GM21717 (cell line): Measurements from ENCODE around the gene BCAR1.
A peak's percentile ranks its signal among the peaks of the same experiment; 100 is the strongest.
"Not testable (repeated sequence)": the region's sequence is repeated elsewhere in the genome, so short reads cannot be mapped to it uniquely, and the experiment has no call there.

Experiments used
- ATAC-seq: cut with Tn5 transposase; IDR thresholded peaks from one replicate; pipeline ENCODE4 v1.9.1; 2021; ENCODE audit warnings: mild to moderate bottlenecking, moderate library complexity; ENCODE audit not compliant: unreplicated experiment

Gene BCAR1

DNA sequence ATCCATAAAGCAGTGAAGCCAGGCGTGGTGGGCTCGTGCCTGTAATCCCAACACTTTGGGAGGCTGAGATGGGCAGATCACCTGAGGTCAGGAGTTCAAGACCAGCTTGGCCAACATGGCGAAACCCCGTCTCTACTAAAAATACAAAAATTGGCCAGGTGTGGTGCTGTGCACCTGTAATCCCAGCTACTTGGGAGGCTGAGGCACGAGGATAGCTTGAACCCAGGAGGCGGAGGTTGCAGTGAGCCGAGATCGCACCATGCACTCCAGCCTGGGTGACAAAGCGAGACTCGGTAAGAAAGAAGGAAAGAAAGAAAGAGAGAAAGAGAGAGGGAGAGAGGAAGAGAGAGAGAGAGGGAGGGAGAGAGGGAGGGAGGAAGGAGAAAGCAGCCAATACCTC is 21.2 kb upstream of the BCAR1 start:
- ATAC-seq, result not testable (repeated sequence)

DNA sequence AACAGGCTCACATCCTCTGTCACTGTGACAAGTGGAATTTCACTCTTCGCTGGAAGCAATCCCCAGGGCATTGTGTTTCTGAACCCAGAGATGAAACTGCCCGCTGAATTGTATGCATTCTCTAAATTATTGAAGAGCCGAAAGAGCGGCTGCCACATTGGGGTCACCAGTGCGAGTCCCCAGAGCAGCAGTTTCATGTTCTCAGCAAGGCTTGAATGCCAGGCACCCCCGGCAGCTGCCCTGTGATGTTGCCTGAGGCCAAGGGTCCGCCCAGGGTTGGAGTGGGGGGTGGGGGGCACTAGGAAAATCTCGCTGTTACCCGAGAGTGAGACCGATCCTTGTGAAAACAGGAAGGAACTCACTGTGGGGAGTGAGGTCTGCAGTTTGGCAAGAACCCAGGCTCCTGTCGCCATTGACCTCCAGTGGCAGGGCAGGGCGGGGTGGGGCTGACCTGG is 20.7 kb upstream of the BCAR1 start:
- no peak for ATAC-seq

DNA sequence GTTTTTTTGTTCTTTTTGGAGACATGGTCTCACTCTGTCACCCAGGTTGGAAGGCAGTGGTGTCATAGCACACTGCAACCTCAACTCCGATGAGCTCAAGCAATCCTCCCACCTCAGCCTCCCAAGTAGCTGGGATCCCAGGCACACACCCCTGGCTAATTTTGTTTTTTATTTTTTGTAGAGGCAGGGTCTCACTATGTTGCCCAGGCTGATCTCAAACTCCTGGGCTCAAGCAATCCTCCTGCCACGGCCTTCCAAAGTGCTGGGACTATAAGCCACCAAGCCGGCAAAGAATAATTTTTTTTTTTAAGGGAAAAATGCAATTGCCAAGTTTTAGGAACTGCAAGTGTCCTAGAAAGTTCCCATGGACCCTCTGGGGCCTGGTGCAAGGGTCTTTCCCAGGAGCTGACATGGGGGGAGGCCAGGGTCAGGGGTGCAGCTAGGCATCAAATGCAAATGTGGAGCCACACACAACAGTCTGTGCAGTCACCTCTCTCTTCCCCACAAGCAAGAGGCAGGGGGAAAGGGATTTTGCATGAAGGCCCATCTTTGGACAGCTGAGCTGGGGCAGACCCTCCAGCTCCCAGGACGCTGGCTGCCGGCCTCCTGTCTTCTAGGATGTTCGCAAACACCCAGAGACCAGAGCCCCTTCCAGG is 20.1 kb upstream of the BCAR1 start:
- ATAC-seq, result no peak

DNA sequence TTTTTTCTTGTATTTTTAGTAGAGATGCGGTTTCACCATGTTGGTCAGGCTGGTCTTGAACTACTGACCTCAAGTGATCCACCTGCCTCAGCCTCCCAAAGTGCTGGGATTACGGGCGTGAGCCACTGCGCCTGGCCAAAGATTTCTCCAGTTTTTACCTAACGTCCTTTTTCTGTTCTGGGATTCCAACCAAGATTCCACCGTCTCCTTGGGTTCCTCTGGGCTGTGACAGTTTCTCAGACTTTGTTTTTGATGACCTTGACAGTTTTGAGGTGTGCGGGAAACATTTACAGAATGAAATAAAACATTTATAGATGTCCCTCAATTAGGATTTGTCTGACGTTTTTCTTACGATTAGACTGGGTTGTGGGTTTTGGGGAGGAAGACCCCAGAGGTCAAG is 17.9 kb upstream of the BCAR1 start:
- not testable (repeated sequence) for ATAC-seq

DNA sequence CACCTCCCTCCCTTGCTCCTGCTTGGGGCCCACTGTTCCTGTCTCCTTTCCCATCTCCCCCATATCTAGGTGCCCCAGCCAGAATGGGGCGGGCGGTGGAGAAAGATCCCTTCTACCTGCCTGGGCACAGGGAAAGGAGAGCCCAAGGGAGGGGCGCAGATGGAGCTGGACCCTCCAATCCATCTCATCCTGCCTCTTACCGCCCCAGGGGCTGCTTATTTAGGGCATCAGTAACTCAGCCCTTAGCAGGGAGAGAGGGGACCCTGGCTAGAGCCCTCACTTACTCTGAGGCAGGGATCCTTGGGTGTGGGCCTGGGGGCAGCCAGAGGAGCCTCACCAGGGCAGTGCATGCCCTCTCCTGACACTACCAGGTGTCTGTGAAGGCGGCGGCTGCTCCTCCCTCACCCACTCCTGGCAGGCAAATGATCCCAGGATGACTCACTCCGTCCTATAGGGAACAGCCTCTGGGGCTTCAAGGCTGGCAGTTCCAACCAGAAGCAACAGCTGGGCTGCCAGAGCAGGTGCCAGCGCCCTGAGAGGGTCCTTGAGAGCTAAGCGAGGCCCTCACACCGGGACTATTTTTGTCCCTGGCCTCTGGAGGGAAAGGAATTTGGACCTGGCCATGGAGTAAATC is 16.3 kb upstream of the BCAR1 start:
- ATAC-seq, result no peak

DNA sequence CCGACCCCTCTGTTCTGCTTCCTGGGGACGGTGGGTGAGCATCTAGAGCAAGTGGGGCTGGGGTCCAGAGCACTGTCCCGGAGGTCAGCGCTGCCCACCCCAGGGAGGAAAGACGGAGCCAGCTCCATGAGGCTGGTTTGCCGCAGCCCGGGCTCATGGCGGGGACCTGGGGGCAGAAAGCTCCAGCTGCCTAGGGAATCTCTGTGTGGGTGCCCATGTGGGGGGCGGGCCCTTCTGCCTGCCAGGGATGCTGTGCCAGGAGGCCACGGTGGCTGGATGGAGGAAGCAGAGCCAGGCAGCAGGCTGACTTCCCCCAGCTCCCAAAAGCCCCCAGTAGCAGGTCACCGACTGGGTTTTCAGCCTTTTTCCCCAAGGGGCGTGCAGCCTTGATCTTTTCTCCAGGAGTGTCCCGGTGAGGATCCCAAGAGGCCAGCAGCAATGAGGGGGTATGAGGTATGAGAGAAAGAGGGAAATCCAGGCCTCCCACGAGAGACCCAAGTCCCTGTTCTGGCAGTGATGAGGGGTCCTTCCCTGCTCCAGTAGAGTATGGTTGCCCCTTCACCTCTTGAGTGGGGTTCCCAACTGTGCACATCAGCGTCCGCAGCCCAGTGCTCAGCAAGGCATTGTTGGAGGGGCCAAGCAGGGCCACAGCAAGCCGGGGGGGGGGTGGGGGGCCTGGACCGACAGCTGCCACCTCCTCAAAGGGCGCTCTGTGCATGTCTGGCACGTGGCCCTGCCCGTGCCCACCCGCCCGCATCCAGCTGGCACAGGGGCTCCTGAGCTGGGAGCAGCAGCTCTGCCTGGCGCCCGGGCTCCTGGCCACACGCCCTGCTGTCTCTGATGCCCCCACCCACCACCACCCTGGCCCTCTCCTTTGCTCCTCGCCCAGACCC is 15.6 kb upstream of the BCAR1 start:
- ATAC-seq, result no peak

DNA sequence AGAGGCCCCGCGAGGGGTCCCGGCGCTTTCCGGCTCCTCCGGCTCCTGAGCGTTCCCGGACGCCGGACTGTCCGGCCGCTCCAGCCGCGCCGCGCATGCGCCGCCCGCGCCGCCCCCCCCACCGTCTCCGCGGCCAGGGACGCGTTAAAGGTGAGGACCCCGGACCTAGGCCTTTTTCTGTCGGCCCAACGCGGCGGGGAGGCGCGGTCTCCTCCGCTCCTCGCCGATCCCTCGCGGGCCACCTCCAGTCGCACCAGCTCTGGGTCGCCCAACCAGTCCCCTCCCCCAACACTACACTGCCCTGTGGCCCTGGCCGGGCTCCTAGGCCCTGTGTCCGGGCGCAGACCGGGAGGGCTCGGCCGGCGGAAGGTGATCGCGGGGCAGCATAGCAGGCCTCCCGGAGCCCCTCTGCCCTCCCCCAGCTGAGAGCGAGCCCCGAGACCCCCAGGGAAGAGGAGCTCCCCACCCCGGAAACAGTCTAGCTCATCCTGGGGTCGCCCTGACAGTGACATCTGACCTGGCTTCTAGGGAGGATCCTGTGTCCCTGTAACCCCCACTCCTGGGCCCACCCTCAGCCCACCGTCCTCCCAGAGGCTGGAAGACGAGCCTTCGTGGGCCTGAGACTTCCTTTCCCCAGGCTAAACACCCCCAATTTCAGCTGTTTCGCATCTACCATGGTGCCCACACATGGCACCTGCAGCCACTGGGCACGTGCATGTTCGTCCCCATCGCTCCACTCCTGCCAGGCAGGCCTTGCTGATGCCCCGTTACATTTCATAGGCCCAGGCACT is 14.7 kb upstream of the BCAR1 start:
- peak; percentile 69 for ATAC-seq

DNA sequence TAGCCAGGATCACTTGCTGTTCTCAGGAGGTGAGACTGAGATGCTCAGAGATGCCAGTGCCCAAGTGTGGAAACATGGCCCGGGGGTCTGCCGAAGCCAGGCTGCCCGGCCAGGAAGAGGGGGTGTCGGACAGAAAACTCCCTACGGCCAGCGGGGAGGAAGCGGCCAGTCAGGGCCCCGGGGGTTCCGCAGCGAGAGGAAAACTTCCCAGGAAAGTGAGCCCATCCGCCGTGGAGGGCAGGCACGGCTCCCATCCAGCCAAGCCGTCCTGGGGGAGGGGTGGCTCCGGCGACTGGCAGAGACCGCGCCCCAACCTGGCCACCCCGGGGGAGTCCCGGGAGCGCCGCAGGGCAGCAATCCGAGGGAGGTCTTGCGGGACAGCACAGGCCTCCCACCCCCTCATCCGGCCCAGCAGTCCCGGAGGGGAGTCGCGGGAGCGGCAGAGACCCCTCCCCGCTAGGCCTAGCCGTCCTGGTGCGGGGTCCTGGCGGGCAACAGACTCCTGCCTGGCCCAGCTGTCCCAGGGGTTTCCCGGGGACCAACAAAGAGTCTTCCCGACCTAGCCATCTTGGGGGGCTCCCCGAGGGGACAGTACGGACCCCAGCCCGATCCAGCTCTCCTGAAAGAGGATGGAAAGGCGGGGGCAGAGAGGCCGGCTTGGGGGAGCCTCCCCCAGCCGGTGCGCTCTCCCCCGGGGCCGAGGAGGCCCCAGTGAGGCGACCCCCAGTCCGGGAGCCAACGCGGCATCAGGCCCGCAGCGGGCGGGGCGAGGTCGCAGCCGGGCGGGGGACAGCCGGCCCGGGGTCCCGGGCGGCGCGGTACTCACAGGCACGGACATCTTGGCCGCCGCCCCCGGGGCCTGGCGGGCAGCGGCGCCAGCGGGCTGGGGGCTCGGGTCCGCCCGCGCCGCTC is 13.8 kb upstream of the BCAR1 start:
- peak; percentile 23 for ATAC-seq

DNA sequence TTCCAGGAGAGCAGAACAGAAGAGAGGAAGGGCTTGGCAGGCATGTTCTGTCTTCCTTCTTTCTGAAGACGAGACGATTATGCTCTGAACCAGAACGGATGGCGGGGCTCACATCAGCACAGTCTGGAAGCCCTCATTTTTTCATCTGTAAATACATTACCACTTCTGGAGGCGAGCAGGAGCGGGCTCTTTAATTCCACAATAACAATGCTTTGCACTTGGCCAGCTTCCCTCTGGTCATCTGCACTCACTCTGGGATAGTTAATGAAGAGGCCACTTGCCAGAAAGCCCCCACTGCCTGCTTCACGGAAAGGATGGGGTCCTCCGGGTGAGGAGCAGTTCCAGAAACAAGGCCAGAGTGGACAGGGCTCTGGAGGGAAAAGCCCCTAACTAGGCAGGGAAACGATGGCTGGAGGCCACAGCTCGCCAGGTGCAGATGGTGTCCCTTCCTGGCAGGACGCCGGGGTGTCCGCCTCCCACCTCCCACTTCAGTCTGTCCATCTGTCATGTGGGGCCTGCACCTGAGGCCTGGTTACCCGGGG is 13.1 kb upstream of the BCAR1 start:
- ATAC-seq, result no peak

DNA sequence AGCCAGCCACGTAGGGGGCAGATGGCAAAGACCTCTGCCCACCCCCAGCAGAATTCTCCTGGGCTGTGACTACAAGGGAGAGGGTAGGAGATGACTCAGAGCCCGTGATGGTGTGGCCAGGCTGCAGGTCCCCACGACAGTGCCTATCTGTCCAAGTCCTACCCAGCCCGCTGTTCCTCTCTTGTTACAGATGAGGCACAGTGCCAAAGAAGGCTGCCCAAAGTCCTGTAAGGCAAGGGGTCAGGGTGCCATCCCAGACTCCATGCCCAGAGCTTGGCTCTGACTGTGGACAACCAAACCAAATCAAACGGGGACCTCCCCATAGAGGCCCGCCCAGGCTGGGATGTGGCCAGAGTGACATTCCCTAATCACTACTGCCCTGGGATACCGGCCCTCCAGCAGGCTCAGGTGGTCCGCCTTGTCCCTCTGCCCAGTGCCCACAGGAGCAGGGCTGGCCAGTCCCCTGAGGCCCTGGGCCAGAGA is 12.6 kb upstream of the BCAR1 start:
- no peak for ATAC-seq

DNA sequence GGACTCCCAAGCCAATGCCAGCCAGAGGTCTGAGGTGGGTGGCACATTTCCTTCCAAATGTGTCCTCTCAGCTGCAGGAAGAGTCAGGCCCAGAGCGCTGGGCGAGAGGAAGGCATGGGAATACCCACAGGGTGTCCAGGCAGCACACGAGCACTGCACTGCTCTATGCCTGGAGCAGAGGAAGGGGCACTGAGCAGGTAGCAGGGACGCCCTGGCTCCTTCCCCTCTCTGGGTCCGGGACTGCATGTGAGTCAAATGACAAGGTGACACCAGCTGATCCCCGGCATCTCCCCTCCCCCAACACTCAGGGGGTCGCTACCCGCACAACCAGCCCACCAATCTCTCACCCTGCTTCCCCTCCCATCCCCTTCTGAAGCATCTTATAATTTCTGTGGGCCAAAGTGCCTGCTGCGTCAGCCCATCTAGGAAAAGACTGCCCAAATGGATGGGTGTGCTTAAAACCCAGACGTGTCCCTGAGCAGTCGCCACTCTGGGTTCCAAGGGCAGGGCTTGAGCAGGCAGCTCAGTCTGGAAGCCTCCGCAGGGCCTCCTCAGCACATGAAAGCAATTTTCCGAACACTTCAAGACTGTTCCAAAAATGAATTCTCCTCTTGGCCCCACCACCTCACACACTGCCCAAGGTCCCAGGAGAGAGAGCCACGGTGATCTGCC is 12.0 kb upstream of the BCAR1 start:
- no peak for ATAC-seq

DNA sequence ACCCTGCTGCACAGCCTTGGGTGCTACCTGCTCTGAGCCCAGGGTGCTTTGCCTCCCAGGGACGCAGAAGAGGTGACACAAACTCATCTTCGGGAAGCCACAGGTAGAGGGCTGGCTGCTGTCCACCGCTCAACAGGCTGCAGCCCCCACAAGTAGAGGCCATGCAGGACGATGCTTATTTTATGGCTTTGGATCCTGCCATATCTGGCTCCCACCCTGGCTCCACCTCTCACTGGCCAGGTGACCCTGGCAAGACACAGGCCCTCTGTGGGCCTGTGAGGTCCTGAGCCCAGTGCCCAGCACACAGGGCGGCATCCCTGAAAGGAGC is 11.3 kb upstream of the BCAR1 start:
- ATAC-seq, result no peak

DNA sequence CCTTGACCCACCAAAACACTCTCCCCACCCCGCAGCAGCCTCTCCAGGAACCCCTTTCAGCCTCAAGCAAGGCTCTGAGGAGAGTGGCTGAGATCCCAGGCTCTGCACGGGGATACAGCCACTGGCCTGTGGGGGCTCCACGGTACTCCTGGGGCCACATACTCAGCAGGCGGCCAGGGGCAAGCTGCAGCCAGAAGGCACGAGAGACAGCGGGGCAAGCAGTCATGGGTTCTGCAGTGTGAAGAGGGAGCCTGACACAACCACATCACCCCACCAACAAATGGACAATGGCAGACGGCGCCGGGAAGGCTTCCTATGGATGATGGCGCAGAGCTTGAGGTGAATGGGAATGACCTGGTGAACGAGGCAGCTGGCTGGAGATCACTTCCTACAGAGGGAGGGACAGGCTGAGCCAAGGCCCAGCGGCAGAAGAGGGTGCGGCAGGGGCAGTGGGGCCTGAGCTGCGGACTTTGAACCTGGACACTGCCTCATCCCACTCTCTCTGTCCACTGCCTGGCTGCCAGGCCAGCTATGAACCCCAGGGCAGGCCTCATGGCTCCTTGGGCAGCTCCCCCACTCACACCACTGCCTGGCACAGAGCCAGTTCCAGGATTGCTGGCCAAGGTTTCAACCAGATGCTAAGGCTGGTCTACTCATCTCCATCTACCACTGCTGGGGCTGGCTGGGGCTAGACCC is 10.8 kb upstream of the BCAR1 start:
- ATAC-seq, result no peak

DNA sequence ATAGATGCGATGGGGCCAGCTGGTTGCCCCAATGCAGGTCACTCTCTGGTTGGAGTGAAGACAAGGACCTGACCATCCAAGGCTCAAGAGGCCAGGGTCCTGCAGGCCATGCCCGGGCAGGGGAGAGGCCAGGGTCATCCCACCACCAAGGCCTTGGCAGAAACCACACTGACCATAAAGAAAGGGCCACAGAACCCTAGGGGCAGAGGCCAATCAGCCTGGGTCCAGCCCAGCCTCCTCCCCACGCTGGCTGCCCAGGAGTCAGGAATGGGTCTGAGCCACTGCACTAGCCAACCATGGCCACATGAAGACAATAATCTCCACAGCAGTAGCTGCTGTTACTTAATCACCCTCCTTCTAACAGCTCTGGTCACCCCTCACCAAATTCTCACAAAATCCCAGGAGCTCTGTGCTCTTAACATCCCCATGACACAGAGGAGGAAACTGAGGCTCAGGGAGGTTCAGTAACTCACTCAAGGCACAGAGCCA is 10.2 kb upstream of the BCAR1 start:
- no peak for ATAC-seq

DNA sequence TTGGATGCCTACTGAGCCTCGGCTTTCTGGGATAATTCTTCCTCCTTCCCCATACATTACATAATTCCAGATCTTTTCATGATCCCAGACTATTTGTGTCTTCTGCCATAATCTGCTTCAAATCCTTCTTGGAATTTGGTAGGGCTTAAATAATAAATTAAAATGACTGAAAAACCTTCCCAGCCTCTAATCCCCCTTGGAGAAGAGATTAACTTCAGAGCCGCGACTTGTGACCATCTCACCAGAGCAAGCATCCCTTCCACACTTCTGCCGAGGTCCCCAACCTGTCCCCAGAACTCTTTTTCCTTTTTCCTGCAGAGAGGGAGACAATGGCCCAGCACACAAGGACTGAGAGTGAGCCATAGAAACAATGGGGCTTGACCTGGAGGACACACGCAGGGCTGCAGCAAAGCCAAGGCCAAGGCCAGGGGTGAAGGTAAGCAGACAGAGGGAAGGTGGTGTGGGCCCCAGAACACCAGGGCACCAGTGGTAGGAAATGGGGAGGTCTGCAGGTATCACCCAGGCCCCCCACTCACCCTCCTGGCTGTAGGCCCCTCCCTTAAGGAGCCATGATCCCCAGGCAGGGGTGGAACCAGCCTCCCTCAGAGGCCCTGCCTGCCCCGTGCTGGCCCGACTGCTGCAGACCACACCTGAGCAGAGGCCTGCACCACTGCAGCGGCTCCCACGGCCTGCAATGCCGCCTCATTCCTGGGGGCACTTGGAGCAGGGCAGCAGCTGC is 9.6 kb upstream of the BCAR1 start:
- ATAC-seq, result no peak

DNA sequence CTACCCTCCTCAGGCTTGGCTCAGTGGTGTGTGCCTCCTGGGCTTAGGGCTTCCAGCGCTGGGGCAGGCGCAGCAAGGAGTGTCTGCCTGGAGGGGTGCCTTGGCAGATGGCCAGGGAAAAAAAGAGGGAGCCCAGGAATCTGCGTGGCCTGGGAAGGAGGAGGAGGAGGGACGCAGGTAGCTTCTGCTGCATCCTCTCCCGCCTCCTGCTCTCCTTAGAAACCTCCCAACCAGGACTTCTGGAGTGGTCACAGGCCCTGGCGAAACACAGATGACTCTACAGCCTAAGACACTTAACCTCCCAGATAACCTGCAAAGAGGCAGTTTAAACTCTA is 7.3 kb upstream of the BCAR1 start:
- ATAC-seq, result no peak

DNA sequence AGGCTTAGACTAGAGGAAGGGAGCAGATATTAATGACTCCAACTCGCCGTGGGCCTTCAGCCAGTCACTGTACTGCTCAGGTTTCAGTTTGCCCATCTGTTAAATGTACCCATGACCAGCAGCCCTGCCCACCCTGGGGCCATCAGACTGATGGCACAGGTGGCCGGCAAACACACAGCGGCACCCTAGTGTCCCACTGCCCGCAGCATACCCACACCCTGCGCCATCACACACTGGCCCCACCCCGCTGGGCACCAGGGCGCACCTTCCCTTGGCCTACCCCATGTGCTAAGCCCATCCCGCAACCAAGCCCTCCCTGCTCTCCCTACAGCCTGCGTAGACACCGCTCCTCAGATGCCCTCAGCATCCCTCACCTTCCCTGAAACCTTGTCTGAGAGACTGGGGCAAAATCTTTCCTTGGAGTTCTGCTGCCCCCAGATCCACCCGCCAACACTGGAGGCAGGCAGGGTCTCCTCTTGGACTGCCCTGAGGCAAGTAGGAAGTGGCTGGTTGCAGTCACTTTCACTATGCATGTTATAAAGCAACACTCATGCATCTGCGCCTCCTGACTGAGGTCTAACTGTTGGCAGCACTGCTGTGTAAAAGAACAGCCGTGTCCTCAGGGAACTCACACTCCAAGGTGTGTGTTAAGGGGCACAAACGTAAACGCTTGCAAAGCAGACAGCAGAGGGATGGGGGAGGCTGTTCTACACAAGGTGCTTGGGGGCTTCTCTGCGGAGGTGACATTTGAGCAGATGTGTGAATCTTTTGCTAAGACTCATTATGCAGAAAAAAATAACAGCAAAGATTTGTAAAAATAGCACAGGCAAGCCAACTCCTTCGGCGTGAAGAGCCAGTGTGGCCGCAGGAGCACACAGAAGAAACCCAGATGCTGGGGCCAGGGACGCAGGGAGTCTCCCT is 6.7 kb upstream of the BCAR1 start:
- ATAC-seq, result no peak
